Fibroblast of villous mesenchyme (primary cell): ENCODE results near the gene CAPN15. TPM values are rescaled to one million over a fixed set of nuclear protein-coding genes. Genes with fewer than 3 reads are reported as not detected.
"Not testable (repeated sequence)": the region's sequence is repeated elsewhere in the genome, so short reads cannot be mapped to it uniquely, and the experiment has no call there.

ENCODE experiments used
- DNase-seq: peaks from one replicate; pipeline ENCODE4 v3.0.0-alpha.2; 2010; ENCODE audit warnings: low read depth
- H3K4me3 ChIP-seq: 2 replicates; pipeline ENCODE4 v1.5.1; 2011; ENCODE audit warnings: low read depth, mild to moderate bottlenecking, low read length
- CTCF ChIP-seq: IDR thresholded peaks from 2 replicates; pipeline ENCODE4 v1.5.1; 2012; ENCODE audit warnings: low read depth, mild to moderate bottlenecking, low read length; ENCODE audit not compliant: insufficient read depth
- total RNA-seq: library from RNA; depleted of rRNA; stranded (reverse); fragments of >200 nt; gene quantifications from 2 replicates; pipeline ENCODE4 v1.2.3, GENCODE V29; 2012

CAPN15 gene
- total RNA-seq, 1 donor, result 37.1 TPM

- peak; percentile 32 for DNase-seq
- H3K4me3 ChIP-seq, result no peak overlapping the region
- no peak for TF ChIP-seq CTCF
These were observed 26.8 kb upstream of the CAPN15 start for GRCh38 chr16:500709-501108.

GRCh38 chr16:502179-502943 lies 25.2 kb upstream of the CAPN15 start:
- no peak for DNase-seq
- no peak for TF ChIP-seq CTCF
- H3K4me3 ChIP-seq, result no peak overlapping the region

- no peak for TF ChIP-seq CTCF
- DNase-seq, result no peak
- H3K4me3 ChIP-seq, result no peak overlapping the region
These were observed 24.1 kb upstream of the CAPN15 start for GRCh38 chr16:503150-504071.

GRCh38 chr16:505479-506245 lies 21.9 kb upstream of the CAPN15 start:
- TF ChIP-seq CTCF, result no peak
- no peak for DNase-seq
- no peak overlapping the region for H3K4me3 ChIP-seq

GRCh38 chr16:506246-506546 lies 21.3 kb upstream of the CAPN15 start:
- TF ChIP-seq CTCF, result no peak
- H3K4me3 ChIP-seq, result no peak overlapping the region
- no peak for DNase-seq

- not testable (repeated sequence) for H3K4me3 ChIP-seq, DNase-seq
These were observed 20.0 kb upstream of the CAPN15 start for GRCh38 chr16:507527-507926.

GRCh38 chr16:507996-508395 lies 19.5 kb upstream of the CAPN15 start:
- DNase-seq, result no peak
- TF ChIP-seq CTCF, result no peak
- no peak overlapping the region for H3K4me3 ChIP-seq
